ENCODE measurements around the gene SPPL3. TPM values are rescaled to one million over a fixed set of nuclear protein-coding genes. Genes with fewer than 3 reads are reported as not detected.

SPPL3 gene
- total and polyA plus RNA-seq, 8 donors: 44.5 to 76.2 (median 68.1) TPM

DNA sequence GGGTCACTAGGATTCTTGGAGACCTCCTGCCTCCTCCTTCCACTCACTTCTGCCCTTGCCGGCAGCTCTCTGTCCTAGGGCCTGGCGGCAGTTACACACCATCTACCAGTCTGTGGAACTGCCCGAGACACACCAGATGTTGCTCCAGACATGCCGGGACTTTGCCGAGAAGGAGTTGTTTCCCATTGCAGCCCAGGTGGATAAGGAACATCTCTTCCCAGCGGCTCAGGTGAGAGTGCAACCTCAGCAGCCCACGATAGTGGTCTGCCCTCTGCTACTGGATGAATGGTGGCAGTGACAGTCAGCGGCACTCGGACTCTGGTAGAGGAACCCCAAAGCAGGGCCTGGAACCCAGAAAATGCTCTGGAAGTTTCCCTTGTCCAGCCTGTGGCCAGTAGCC, 177.2 kb downstream of the SPPL3 start:
- ATAC-seq: no peak
- no peak overlapping the region for H3K27ac ChIP-seq
- no peaks in the 10 kb centered on the region for H3K27me3 ChIP-seq
- intact Hi-C loops (cut with DNase I): no loop called here
- H3K4me1 ChIP-seq: peaks cover 7 to 30% of the 10 kb centered on the region in 2 donors
- peaks cover 0 to 56% of the 10 kb centered on the region in 2 donors for H3K36me3 ChIP-seq
- TF ChIP-seq CTCF (IDR thresholded peaks at IDR 0.05): no peak
- no peaks in the 10 kb centered on the region for H3K9me3 ChIP-seq
- no peak overlapping the region for H3K4me3 ChIP-seq
- no peak for DNase-seq

- Histone ChIP-seq H3K9me3 (no peaks in the 10 kb centered on the region), H3K27ac (peak overlapping the region in 1 of 2 donors; percentile 81), H3K27me3 (no peaks in the 10 kb centered on the region), H3K36me3 (peaks cover 0 to 62% of the 10 kb centered on the region in 2 donors), H3K4me1 (peaks cover 7 to 31% of the 10 kb centered on the region in 2 donors), H3K4me3 (peak overlapping the region in 1 of 2 donors; percentile 76)
- no peak for ATAC-seq
- intact Hi-C loops (cut with DNase I): no loop called here
- no peak for DNase-seq
- no peak for TF ChIP-seq CTCF (IDR thresholded peaks at IDR 0.05)
Measured at GRCh38 chr12:120726510-120726793, 177.7 kb downstream of the SPPL3 start.

DNA sequence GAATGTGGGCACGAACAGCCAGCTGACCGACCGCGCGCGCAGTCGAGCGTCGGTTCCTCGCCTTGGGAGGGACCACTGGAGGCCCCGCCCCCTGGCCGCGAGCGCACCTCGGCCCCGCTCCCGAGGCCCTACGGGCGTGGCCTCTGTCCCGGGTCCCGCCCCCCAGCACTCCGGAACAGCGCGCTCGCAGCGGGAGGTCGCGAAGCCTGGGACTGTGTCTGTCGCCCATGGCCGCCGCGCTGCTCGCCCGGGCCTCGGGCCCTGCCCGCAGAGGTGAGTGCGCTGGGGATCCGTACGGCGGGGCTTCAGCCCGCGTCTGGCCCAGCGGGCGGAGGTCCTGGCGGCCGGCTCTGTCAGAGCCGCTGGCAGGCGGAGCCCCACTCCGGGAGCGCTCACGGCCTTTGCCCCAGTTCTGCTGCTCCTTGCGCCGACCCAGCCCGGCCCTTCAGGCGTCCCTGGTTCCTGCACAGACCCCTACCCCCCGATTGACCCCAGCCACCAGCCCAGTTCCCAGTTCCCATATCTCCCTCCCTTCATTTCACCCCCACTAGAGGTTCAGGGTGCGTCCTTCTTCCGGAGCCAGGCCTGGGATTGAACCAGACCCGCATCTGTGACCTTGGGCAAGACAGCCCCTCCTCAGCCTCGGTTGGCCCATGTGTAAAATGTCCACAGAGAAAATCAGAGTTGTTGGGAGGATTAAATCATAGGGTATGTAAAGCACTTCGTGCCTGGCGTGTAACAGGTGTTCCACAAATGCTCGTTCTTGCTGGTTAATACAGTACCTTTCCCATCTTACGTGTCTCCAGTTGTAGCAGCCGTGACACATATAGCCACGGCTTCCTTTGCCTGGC, 178.3 kb downstream of the SPPL3 start, which contains the start of gene ACADS:
Gene ACADS (plus strand): TSS at position 168 of the 851 bp plus-strand sequence. CDS start 60 bp downstream, at position 228.
- Histone ChIP-seq H3K4me1 (peaks cover 7 to 36% of the 10 kb centered on the region in 2 donors), H3K4me3 (peak within 1 kb of the TSS; percentile 62 to 76), H3K27ac (peak within 1 kb of the TSS; percentile 67 to 81), H3K36me3 (peaks cover 0 to 62% of the 10 kb centered on the region in 2 donors), H3K9me3 (no peaks in the 10 kb centered on the region), H3K27me3 (no peaks in the 10 kb centered on the region)
- DNase-seq (peak; percentile 82 to 99 (median 94)), ATAC-seq (peak; percentile 100)
- intact Hi-C loops (cut with DNase I): no loop called here
- no peak for TF ChIP-seq CTCF (IDR thresholded peaks at IDR 0.05)

DNA sequence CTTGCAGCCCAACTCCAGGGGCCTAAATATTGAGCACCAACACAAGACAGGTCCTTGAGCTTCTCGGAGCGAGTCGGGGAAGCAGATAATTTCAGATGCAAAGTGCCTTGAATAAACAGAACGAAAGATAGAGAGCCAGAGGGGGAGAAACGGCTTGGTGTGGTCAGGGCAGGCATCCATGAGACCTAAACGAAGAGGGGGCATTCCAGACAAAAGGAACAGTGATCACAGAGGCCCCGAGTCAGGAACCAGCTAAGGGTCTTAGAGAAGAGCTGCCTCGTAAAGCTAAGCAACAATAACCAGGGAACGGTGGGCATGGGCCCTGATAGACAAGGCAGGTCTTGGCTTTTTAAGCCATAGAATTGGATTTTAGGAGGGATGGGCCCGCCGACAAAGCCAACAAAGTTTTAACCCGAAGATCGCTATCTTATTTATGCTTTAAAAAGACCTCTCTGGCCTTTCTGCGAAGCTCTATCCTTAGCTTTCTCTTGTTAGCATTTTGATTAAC, 179.0 kb downstream of the SPPL3 start:
- ATAC-seq: no peak
- Histone ChIP-seq H3K9me3 (no peaks in the 10 kb centered on the region), H3K27ac (peak overlapping the region; percentile 26 to 81), H3K4me3 (peak overlapping the region; percentile 62 to 76), H3K36me3 (peaks cover 0 to 62% of the 10 kb centered on the region in 2 donors), H3K27me3 (no peaks in the 10 kb centered on the region), H3K4me1 (peaks cover 7 to 43% of the 10 kb centered on the region in 2 donors)
- intact Hi-C loops (cut with DNase I): no loop called here
- no peak for DNase-seq
- TF ChIP-seq CTCF (IDR thresholded peaks at IDR 0.05): no peak

- Histone ChIP-seq H3K4me1 (peaks cover 7 to 48% of the 10 kb centered on the region in 2 donors), H3K36me3 (peaks cover 0 to 63% of the 10 kb centered on the region in 2 donors), H3K27ac (no peak overlapping the region), H3K4me3 (no peak overlapping the region), H3K9me3 (no peaks in the 10 kb centered on the region), H3K27me3 (no peaks in the 10 kb centered on the region)
- intact Hi-C loops (cut with DNase I): no loop called here
- ATAC-seq: no peak
- TF ChIP-seq CTCF (IDR thresholded peaks at IDR 0.05): no peak
- DNase-seq: no peak
Measured at GRCh38 chr12:120724720-120725119, 179.4 kb downstream of the SPPL3 start.
